ENCODE results near the gene ZNF320. TPM values are rescaled to one million over a fixed set of nuclear protein-coding genes. Genes with fewer than 3 reads are reported as not detected.
"Not testable (repeated sequence)": the region's sequence is repeated elsewhere in the genome, so short reads cannot be mapped to it uniquely, and the experiment has no call there.

The ZNF320 gene
- polyA plus RNA-seq, 1 of the 3 experiments (the other 2 are of a cell fraction), result 6.9 TPM

DNA sequence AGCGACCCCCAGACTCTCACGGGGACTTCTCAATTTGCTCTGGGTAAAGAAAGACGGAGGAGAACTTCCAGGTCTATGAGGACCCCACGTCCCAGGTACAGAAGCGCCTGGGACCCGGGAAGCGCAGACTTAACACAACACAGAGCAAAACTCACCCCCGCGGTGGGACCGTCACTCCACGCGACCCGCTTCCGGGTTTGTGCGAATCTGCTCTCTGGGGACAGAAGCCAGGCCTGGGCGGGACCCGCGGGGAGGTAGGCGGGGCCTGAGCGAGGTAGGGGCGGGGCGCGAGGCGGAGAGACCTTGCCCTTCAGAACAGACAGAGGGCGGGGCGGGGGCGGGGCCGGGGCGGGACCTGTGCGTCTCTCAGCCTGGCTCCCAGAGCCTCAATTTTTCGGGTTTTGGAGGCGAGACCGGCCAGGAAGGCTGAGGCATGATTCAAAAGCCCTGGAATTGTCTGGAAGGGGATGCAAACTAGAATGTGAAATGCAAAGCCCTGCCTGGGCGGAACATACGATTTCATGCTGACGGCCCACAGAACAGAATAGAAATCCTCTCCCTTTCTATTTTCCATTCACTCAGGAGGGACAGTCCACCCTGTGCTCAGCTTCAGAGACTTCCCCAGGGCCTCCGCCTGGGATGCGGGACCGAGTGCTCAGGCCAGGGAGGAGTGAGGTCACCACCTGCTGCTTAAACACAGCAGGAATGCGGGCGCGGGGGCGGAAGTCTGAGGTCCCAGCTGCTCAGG lies 45.1 kb upstream of the ZNF320 start (continued):
- TF ChIP-seq PBX3 (IDR thresholded peaks at IDR 0.05) (no peak), TAF1 (IDR thresholded peaks at IDR 0.05; ENCODE audit: borderline replicate concordance, low read depth, low read length) (no peak), POLR2AphosphoS5 (IDR thresholded peaks at IDR 0.05; ENCODE audit: low read depth, low read length) (peak; percentile 87), GABPA (IDR thresholded peaks at IDR 0.05; ENCODE audit: low read depth) (0 out of 2 replicates have a peak, but pooled peaks have one; percentile 3)
- TF ChIP-seq, protein P1, sequence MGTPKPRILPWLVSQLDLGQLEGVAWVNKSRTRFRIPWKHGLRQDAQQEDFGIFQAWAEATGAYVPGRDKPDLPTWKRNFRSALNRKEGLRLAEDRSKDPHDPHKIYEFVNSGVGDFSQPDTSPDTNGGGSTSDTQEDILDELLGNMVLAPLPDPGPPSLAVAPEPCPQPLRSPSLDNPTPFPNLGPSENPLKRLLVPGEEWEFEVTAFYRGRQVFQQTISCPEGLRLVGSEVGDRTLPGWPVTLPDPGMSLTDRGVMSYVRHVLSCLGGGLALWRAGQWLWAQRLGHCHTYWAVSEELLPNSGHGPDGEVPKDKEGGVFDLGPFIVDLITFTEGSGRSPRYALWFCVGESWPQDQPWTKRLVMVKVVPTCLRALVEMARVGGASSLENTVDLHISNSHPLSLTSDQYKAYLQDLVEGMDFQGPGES (IDR thresholded peaks at IDR 0.05; ENCODE audit: low read depth, low read length), result no peak
- TF ChIP-seq, protein P2, sequence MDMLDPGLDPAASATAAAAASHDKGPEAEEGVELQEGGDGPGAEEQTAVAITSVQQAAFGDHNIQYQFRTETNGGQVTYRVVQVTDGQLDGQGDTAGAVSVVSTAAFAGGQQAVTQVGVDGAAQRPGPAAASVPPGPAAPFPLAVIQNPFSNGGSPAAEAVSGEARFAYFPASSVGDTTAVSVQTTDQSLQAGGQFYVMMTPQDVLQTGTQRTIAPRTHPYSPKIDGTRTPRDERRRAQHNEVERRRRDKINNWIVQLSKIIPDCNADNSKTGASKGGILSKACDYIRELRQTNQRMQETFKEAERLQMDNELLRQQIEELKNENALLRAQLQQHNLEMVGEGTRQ (IDR thresholded peaks at IDR 0.05; ENCODE audit: borderline replicate concordance, low read depth, low read length), result no peak

DNA sequence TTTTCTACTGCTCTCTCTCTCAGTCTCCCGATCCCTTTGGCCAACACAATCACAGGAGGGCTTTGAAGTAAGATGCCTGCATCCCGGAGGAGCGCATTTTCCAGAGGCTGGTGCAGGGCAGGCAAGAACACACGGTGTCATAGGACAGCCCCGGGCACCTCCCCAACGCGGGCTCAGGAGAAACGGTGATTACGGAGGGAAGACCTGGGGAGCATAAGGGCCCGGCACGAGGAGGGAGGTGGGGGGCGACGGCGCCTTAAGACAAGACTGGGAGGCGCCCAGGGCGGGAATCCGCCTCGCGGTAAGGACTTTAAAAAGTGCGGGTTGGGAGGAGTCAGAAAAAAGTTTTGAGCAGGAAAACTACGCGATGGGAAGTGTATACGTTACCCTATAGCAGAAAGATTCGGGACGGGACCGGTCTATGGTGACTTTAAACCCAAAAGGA lies 44.5 kb upstream of the ZNF320 start:
- Histone ChIP-seq H3K4me1 (ENCODE audit: control insufficient read depth in 1 of 2, insufficient read depth in 2 of 2, low read depth in 1 of 2, low read length in 1 of 2) (no peaks in the 10 kb centered on the region; a peak in 1 of 4 replicates), H3F3A (replicated peaks; ENCODE audit: insufficient read depth) (no peaks in the 10 kb centered on the region), H4K20me1 (ENCODE audit: insufficient read depth) (no peaks in the 10 kb centered on the region), H3K9ac (peak overlapping the region; percentile 78), H3K27ac (ENCODE audit: low read depth in 2 of 2, low read length in 1 of 2) (peak overlapping the region in 1 of 2 experiments; percentile 59; a peak in 3 of 4 replicates), H3K4me3 (ENCODE audit: low read depth in 2 of 2, low read length in 1 of 2) (peak overlapping the region; percentile 67 to 82), H3K27me3 (ENCODE audit: insufficient read depth) (no peaks in the 10 kb centered on the region), H3K79me2 (ENCODE audit: insufficient read depth) (peaks cover 6% of the 10 kb centered on the region; the same call in 1 of the 2 replicates), H3K9me2 (no peaks in the 10 kb centered on the region), H2AFZ (ENCODE audit: low read depth) (peak overlapping the region; percentile 98), H3K36me3 (replicated peaks in 1 of 2; ENCODE audit: control insufficient read depth in 1 of 2, insufficient read depth in 2 of 2, low read length in 1 of 2) (no peaks in the 10 kb centered on the region), H3K4me2 (peak overlapping the region; percentile 87), H3K9me3 (no peaks in the 10 kb centered on the region)
- WGBS (ENCODE audit: low lambda C conversion rate), result 5% methylated on average over 26 of the region's 26 CpGs
- CTCF ChIA-PET, result no interaction called here
- peak; percentile 25 for DNase-seq
- no peak for TF ChIP-seq TAF1 (IDR thresholded peaks at IDR 0.05; ENCODE audit: borderline replicate concordance, low read depth, low read length)
- 0 out of 2 replicates have a peak, but pooled peaks have one; percentile 44 for TF ChIP-seq MAX (IDR thresholded peaks at IDR 0.05; ENCODE audit: low read depth)
- POLR2A ChIA-PET, result no interaction called here

GRCh38 chr19:52941523-52941922 lies 44.1 kb upstream of the ZNF320 start:
- H3K79me2 ChIP-seq (ENCODE audit: insufficient read depth); POLR2A ChIA-PET; H3K27me3 ChIP-seq (ENCODE audit: insufficient read depth); H3K9me3 ChIP-seq; CTCF ChIA-PET; H3K4me1 ChIP-seq (ENCODE audit: control insufficient read depth in 1 of 2, insufficient read depth in 2 of 2, low read depth in 1 of 2, low read length in 1 of 2); H4K20me1 ChIP-seq (ENCODE audit: insufficient read depth); H3K9me2 ChIP-seq; H3F3A ChIP-seq (replicated peaks; ENCODE audit: insufficient read depth); DNase-seq; H3K36me3 ChIP-seq (replicated peaks in 1 of 2; ENCODE audit: control insufficient read depth in 1 of 2, insufficient read depth in 2 of 2, low read length in 1 of 2): not testable (repeated sequence)
- Histone ChIP-seq H2AFZ (ENCODE audit: low read depth) (peak overlapping the region; percentile 98), H3K27ac (ENCODE audit: low read depth in 2 of 2, low read length in 1 of 2) (peak overlapping the region in 1 of 2 experiments; percentile 59; a peak in 1 of 4 replicates), H3K4me2 (peak overlapping the region; percentile 87), H3K9ac (peak overlapping the region; percentile 78; the same call in 1 of the 2 replicates), H3K4me3 (ENCODE audit: low read depth in 2 of 2, low read length in 1 of 2) (peak overlapping the region; percentile 67 to 82)
- 58% methylated on average over 2 of the region's 2 CpGs for WGBS (ENCODE audit: low lambda C conversion rate)

- H3K27me3 ChIP-seq (ENCODE audit: insufficient read depth); CTCF ChIA-PET; H3F3A ChIP-seq (replicated peaks; ENCODE audit: insufficient read depth); H2AFZ ChIP-seq (ENCODE audit: low read depth); H3K9ac ChIP-seq; H4K20me1 ChIP-seq (ENCODE audit: insufficient read depth); POLR2A ChIA-PET; H3K9me2 ChIP-seq; H3K27ac ChIP-seq (ENCODE audit: low read depth in 2 of 2, low read length in 1 of 2); DNase-seq; H3K79me2 ChIP-seq (ENCODE audit: insufficient read depth); H3K36me3 ChIP-seq (replicated peaks in 1 of 2; ENCODE audit: control insufficient read depth in 1 of 2, insufficient read depth in 2 of 2, low read length in 1 of 2); H3K9me3 ChIP-seq; H3K4me3 ChIP-seq (ENCODE audit: low read depth in 2 of 2, low read length in 1 of 2); H3K4me1 ChIP-seq (ENCODE audit: control insufficient read depth in 1 of 2, insufficient read depth in 2 of 2, low read depth in 1 of 2, low read length in 1 of 2): not testable (repeated sequence)
- peak overlapping the region; percentile 87 for H3K4me2 ChIP-seq
- WGBS (ENCODE audit: low lambda C conversion rate), result 87% methylated on average over 5 of the region's 5 CpGs
These were observed 43.5 kb upstream of the ZNF320 start for GRCh38 chr19:52940905-52941304.

All from SK-N-SH (cell line).